GM12873 (cell line): ENCODE results near the gene SYNDIG1.

Source experiments
- CTCF ChIP-seq: IDR thresholded peaks from 2 replicates; pipeline ENCODE4 v1.5.1; 2012; ENCODE audit warnings: low read depth, mild to moderate bottlenecking, moderate library complexity, low read length, control low read depth; ENCODE audit not compliant: insufficient read depth; ENCODE audit errors: missing control alignments

SYNDIG1 gene

DNA sequence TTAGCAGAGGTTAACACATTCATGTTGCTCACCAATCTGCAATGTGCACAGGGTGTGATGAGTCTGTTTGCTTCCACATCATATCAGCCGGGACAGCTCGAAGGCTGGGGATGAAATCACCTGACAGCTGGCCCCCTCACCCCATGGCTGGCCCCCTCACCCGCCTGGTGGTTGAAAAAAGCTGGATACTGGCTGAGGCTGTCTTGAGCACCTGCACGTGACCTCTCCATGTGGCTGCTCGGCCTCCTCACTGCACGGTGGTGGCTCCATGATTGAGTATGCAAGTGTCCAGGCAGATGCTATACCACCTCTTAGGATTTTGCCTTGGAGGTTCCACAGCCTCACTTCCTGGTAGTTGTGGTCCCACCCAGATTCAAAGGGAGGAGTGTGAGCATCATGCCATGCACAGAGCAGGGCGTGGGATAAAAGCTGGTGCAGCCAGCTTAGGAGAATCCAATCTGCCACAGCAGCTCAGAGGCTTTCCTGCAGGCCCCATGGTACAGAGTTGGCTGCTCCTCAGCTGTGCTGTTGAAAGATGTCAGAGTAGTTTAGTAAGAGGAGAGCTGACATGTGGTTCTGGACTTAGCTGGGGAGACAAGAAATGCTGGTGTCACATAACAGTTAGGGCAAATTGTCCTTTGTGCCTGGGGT, 29.6 kb upstream of the SYNDIG1 start:
- no peak for TF ChIP-seq CTCF

DNA sequence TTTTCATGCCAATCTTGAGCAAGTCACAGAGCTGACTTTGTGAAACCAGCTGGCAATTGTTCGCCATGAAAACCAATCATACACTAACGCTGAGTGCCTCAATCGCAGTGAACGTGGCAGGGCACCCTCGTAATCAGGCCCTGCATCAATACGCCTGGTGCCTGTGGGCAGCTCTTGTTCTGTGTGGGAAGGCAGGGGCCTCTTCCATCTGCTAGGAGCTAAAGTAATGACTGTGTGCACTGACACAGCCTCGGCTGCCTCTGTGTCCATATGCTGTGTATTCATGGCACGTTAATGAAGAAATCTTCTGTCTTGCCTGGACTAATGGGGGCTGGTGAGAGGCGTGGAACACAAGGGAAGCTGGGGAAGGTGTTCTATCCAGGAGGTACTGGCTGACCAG, 27.8 kb upstream of the SYNDIG1 start:
- no peak for TF ChIP-seq CTCF

GRCh38 chr20:24442909-24443308, 26.5 kb upstream of the SYNDIG1 start:
- TF ChIP-seq CTCF = no peak

DNA sequence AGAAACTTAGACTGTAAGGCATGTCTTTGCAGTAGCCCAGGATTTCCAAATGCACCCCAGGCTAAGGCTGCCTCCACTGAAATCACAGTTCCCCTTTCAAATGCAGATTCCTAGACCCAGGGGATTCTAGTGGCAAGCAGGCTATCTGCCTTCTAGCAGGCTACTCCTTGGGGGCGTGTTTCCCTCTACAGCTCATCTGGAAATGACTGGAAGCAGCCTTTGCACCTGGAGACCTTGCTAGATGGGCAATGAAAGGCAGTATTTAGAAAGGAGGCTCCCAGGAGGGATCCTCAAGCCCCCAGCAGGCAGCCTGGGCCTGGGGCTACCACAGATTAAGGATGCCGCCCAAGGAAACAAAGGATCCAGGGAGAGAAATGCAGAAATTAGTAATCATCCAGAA, 26.0 kb upstream of the SYNDIG1 start:
- no peak for TF ChIP-seq CTCF

GRCh38 chr20:24444526-24445190, 24.8 kb upstream of the SYNDIG1 start:
- no peak for TF ChIP-seq CTCF

DNA sequence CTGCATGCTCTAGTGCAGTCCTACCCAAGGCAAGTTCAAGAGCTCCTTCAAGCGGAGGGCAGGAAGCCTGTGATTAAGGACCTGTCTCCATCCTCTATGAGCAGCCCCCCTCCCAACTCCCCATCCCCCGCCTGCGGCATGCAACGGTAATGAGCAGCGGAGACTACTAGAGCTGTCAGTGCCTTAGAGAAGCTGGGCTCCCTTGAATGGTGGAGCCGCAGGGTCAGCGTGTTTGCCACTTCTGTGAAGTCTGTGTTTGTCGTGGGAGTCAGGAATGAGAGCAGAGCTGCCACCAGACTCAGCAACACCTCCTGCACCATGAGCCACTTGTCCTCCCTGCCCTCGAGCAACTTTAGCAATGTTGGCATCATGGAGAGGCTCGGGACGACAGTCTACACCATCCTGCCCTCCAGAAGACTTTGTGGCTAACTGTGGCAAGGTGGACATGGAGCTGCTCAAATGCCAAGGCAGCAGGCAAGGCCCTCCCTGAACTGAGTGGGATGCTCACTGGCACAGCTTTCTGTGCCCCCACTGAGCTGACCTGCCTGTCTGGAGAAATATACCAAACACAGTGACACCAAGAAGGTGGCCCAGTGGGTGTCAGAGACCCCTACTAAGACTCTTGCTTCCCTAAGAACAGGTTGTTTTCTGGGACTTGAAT, 23.8 kb upstream of the SYNDIG1 start:
- TF ChIP-seq CTCF = no peak

DNA sequence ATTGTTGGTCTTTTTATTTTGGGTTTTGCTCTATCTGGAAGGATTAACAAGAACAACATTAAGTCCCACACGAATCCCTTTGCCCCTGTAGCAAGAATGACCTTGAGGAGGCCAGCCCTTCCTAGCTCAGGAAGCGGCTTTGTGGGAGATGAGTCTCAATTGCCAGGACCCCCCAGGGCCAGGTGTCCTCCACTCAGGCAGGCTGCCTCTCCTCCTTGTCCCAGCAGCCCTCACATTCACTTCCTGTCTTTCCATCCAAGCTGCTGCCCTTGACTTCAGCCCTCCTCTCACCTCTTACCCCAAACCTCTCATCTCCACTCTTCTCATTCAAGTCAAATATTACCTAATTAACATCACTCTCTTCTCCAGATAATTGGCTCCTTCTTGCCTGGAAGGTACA, 22.6 kb upstream of the SYNDIG1 start:
- TF ChIP-seq CTCF = no peak
